WTC11 (cell line): ENCODE data around the gene FAM110C. TPM values are rescaled to one million over a fixed set of nuclear protein-coding genes. Genes with fewer than 3 reads are reported as not detected.

Experiments used
- ATAC-seq: fragments of 200-7000 bp; cut with Tn5 transposase; 2 replicates; pipeline ENCODE4 v1.10.0; 2021; ENCODE audit warnings: mild to moderate bottlenecking, moderate library complexity
- CTCF ChIA-PET: fragments of 300-600 bp; sonication (Branson Sonifier 250); formaldehyde crosslinking; loops from one replicate; lab custom pipeline; 2021; ENCODE audit warnings: antibody characterized with exemption; lab: Charles Lee
- POLR2A ChIA-PET: fragments of 350-600 bp; sonication (Branson Sonifier 250); formaldehyde crosslinking; loops from one replicate; lab custom pipeline; 2021; ENCODE audit warnings: antibody characterized with exemption; lab: Charles Lee
- DNase-seq: peaks from one replicate; pipeline ENCODE4 v3.0.0; 2021; ENCODE audit warnings: low spot score
- H3K27ac Mint-ChIP-seq: 2 replicates; pipeline ENCODE4 v1.8.0; 2021; ENCODE audit warnings: mixed read lengths
- H3K27me3 Mint-ChIP-seq: 2 replicates; pipeline ENCODE4 v1.8.0; 2021; ENCODE audit warnings: low read depth, mild to moderate bottlenecking, moderate library complexity, mixed read lengths
- H3K36me3 Mint-ChIP-seq: 2 replicates; pipeline ENCODE4 v1.8.0; 2021; ENCODE audit warnings: mixed read lengths
- H3K4me1 Mint-ChIP-seq: 2 replicates; pipeline ENCODE4 v1.8.0; 2022; ENCODE audit warnings: mixed read lengths
- H3K4me3 Mint-ChIP-seq: 2 replicates; pipeline ENCODE4 v1.8.0; 2021; ENCODE audit warnings: mild to moderate bottlenecking, moderate library complexity, mixed read lengths
- H3K9me3 Mint-ChIP-seq: 2 replicates; pipeline ENCODE4 v1.8.0; 2021; ENCODE audit warnings: mixed read lengths
- ATF1 ChIP-seq: sonication (generic); formaldehyde crosslinking; IDR thresholded peaks from 2 replicates; pipeline ENCODE4 v1.8.1; 2023; ENCODE audit warnings: mild to moderate bottlenecking, moderate library complexity, missing genetic modification reagents
- EMX1 ChIP-seq: fragments of 250-450 bp; sonication (Bioruptor Pico); IDR thresholded peaks from 2 replicates; pipeline ENCODE4 v1.8.0; 2021; ENCODE audit warnings: mild to moderate bottlenecking
- ESRRA ChIP-seq: sonication (generic); formaldehyde crosslinking; IDR thresholded peaks from 2 replicates; pipeline ENCODE4 v1.8.1; 2022; ENCODE audit warnings: mild to moderate bottlenecking, missing genetic modification reagents, borderline replicate concordance
- FOXJ3 ChIP-seq: sonication (generic); formaldehyde crosslinking; IDR thresholded peaks from 2 replicates; pipeline ENCODE4 v1.9.0; 2021; ENCODE audit warnings: missing genetic modification reagents, mild to moderate bottlenecking, borderline replicate concordance
- FOXP1 ChIP-seq: sonication (generic); formaldehyde crosslinking; IDR thresholded peaks from 2 replicates; pipeline ENCODE4 v1.8.0; 2022; ENCODE audit warnings: missing genetic modification reagents, mild to moderate bottlenecking, moderate library complexity, borderline replicate concordance
- GABPB1 ChIP-seq: sonication (generic); formaldehyde crosslinking; IDR thresholded peaks from 2 replicates; pipeline ENCODE4 v1.8.1; 2023; ENCODE audit warnings: mild to moderate bottlenecking, missing genetic modification reagents
- GTF2I ChIP-seq: fragments of 250-450 bp; sonication (Bioruptor Pico); conservative IDR thresholded peaks from 2 replicates; pipeline ENCODE4 v1.4.0; 2021; ENCODE audit warnings: mild to moderate bottlenecking
- HMGA2 ChIP-seq: fragments of 250-450 bp; sonication (Bioruptor Pico); IDR thresholded peaks from 2 replicates; pipeline ENCODE4 v1.4.0; 2021; ENCODE audit warnings: mild to moderate bottlenecking, moderate library complexity
- JUN ChIP-seq: sonication (generic); formaldehyde crosslinking; IDR thresholded peaks from 2 replicates; pipeline ENCODE4 v1.8.0; 2023; ENCODE audit warnings: mild to moderate bottlenecking, missing genetic modification reagents
- NFATC4 ChIP-seq: fragments of 250-450 bp; sonication (Bioruptor Pico); IDR thresholded peaks from 2 replicates; pipeline ENCODE4 v1.9.0; 2021; ENCODE audit warnings: mild to moderate bottlenecking
- NFE2L1 ChIP-seq: sonication (generic); formaldehyde crosslinking; IDR thresholded peaks from 2 replicates; pipeline ENCODE4 v1.8.1; 2023; ENCODE audit warnings: missing genetic modification reagents
- NR1H2 ChIP-seq: sonication (generic); formaldehyde crosslinking; IDR thresholded peaks from 2 replicates; pipeline ENCODE4 v1.9.0; 2021; ENCODE audit warnings: mild to moderate bottlenecking, moderate library complexity, missing genetic modification reagents
- TCF7 ChIP-seq: sonication (generic); formaldehyde crosslinking; IDR thresholded peaks from 2 replicates; pipeline ENCODE4 v1.8.0; 2022; ENCODE audit warnings: mild to moderate bottlenecking, low read depth, missing genetic modification reagents, moderate library complexity
- ZNF138 ChIP-seq: sonication (generic); formaldehyde crosslinking; conservative IDR thresholded peaks from 2 replicates; pipeline ENCODE4 v1.8.1; 2022; ENCODE audit warnings: mild to moderate bottlenecking, moderate library complexity, missing genetic modification reagents
- ZNF416 ChIP-seq: fragments of 250-450 bp; sonication (Bioruptor Pico); IDR thresholded peaks from 2 replicates; pipeline ENCODE4 v1.9.0; 2021; ENCODE audit warnings: mild to moderate bottlenecking, inconsistent platforms
- ZNF423 ChIP-seq: fragments of 250-450 bp; sonication (Bioruptor Pico); IDR thresholded peaks from 2 replicates; pipeline ENCODE4 v2.1.2; 2022; ENCODE audit warnings: mild to moderate bottlenecking, moderate library complexity
- total RNA-seq: library from RNA; stranded (reverse); gene quantifications from 3 replicates; pipeline ENCODE4 v1.2.3, GENCODE V29; 2021
- TF ChIP-seq, protein P1 (sequence below): fragments of 250-450 bp; sonication (Bioruptor Pico); IDR thresholded peaks from 2 replicates; pipeline ENCODE4 v1.9.0; 2021; ENCODE audit warnings: moderate library complexity, mild to moderate bottlenecking, inconsistent platforms, borderline replicate concordance
- TF ChIP-seq, protein P2 (sequence below): sonication (generic); formaldehyde crosslinking; IDR thresholded peaks from 2 replicates; pipeline ENCODE4 v1.8.1; 2022; ENCODE audit warnings: missing genetic modification reagents, borderline replicate concordance
- TF ChIP-seq, protein P3 (sequence below): sonication (generic); formaldehyde crosslinking; conservative IDR thresholded peaks from 2 replicates; pipeline ENCODE4 v1.8.1; 2022; ENCODE audit warnings: mild to moderate bottlenecking, missing genetic modification reagents
- TF ChIP-seq, protein P4 (sequence below): sonication (generic); formaldehyde crosslinking; IDR thresholded peaks from 2 replicates; pipeline ENCODE4 v1.8.0; 2023; ENCODE audit warnings: mild to moderate bottlenecking, missing genetic modification reagents
- TF ChIP-seq, protein P5 (sequence below): sonication (generic); formaldehyde crosslinking; IDR thresholded peaks from 2 replicates; pipeline ENCODE4 v1.8.1; 2023; ENCODE audit warnings: mild to moderate bottlenecking, missing genetic modification reagents, borderline replicate concordance
- TF ChIP-seq, protein P6 (sequence below): sonication (generic); formaldehyde crosslinking; IDR thresholded peaks from 2 replicates; pipeline ENCODE4 v1.8.1; 2022; ENCODE audit warnings: mild to moderate bottlenecking, missing genetic modification reagents, moderate library complexity, borderline replicate concordance

The FAM110C gene
- total RNA-seq, 1 experiment from 2014 or later = 6.1 TPM

DNA sequence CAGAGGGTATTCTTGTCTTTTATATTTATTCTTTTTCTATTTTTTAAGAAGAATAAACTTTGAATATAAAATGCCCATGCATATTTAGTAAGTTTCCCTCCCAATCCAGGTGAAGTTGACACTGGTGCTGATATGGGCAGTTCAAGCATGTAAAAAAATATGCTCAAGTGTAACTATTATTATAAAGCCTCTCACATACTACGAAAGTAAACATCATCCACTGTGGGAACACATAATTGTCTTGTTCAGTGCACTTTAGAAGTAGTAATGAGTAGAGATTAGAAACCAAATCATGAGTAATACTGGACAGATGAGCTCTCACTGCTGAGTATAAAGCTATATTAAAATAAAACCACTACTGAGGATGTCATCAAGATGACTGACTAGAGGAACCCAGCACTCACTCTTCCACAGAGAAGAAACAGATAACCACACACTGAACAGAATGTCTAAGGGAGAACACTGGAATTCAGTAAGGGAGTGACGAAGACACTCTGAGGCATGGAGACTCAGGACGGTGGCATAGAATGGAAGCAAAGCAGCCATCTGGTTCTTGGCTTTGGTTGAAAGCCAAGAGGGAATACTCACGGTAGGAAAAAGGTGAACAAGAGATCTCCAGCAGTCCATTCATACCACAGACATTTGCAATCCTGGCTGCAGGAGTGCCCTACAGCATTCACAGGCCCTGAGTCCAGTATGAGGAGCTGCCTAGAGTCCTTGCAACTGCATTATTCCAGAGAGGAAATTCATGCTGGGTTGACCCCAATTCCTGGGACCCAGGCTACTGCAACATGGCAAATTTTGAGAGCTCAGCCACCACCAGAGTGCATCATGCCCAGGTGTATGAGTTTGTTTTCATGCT, 9.5 kb upstream of the FAM110C start (continued):
- TF ChIP-seq, protein P1, sequence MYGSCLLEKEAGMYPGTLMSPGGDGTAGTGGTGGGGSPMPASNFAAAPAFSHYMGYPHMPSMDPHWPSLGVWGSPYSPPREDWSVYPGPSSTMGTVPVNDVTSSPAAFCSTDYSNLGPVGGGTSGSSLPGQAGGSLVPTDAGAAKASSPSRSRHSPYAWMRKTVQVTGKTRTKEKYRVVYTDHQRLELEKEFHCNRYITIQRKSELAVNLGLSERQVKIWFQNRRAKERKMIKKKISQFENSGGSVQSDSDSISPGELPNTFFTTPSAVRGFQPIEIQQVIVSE (CRISPR knock-in tag) = no peak
- TF ChIP-seq JUN (no peak), HMGA2 (CRISPR knock-in tag) (no peak)

DNA sequence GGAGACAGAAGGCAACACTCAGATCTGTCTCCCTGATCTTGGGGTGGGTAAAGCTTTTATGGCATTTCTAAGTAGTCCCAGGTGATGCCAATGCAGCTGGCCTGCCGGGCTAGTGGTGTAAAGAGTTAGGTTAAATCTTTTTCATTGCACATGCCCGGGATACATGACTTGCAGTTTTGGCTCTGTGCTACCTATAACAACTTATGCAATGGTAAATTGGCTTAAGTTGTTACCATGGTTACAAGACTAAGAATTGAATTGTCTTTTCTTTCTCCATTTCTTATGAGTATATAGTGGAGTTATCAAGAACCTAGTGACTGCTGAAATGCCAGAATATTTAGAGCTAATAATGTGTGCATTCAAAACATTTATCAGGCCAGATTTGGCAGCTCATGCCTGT, 5.3 kb upstream of the FAM110C start:
- no peak for DNase-seq
- CTCF ChIA-PET = no interaction called here
- Mint-ChIP-seq H3K27me3 (peaks cover 19% of the 10 kb centered on the region), H3K9me3 (peaks cover 8% of the 10 kb centered on the region), H3K4me1 (peaks cover 15% of the 10 kb centered on the region), H3K27ac (no peak overlapping the region), H3K4me3 (no peak overlapping the region), H3K36me3 (peaks cover 5% of the 10 kb centered on the region)
- POLR2A ChIA-PET = no interaction called here
- TF ChIP-seq TCF7 (CRISPR knock-in tag) (no peak), GABPB1 (CRISPR knock-in tag) (no peak)
- TF ChIP-seq, protein P2, sequence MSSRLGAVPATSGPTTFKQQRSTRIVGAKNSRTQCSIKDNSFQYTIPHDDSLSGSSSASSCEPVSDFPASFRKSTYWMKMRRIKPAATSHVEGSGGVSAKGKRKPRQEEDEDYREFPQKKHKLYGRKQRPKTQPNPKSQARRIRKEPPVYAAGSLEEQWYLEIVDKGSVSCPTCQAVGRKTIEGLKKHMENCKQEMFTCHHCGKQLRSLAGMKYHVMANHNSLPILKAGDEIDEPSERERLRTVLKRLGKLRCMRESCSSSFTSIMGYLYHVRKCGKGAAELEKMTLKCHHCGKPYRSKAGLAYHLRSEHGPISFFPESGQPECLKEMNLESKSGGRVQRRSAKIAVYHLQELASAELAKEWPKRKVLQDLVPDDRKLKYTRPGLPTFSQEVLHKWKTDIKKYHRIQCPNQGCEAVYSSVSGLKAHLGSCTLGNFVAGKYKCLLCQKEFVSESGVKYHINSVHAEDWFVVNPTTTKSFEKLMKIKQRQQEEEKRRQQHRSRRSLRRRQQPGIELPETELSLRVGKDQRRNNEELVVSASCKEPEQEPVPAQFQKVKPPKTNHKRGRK (CRISPR knock-in tag) = no peak
- TF ChIP-seq, protein P3, sequence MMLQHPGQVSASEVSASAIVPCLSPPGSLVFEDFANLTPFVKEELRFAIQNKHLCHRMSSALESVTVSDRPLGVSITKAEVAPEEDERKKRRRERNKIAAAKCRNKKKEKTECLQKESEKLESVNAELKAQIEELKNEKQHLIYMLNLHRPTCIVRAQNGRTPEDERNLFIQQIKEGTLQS = no peak
- TF ChIP-seq, protein P4, sequence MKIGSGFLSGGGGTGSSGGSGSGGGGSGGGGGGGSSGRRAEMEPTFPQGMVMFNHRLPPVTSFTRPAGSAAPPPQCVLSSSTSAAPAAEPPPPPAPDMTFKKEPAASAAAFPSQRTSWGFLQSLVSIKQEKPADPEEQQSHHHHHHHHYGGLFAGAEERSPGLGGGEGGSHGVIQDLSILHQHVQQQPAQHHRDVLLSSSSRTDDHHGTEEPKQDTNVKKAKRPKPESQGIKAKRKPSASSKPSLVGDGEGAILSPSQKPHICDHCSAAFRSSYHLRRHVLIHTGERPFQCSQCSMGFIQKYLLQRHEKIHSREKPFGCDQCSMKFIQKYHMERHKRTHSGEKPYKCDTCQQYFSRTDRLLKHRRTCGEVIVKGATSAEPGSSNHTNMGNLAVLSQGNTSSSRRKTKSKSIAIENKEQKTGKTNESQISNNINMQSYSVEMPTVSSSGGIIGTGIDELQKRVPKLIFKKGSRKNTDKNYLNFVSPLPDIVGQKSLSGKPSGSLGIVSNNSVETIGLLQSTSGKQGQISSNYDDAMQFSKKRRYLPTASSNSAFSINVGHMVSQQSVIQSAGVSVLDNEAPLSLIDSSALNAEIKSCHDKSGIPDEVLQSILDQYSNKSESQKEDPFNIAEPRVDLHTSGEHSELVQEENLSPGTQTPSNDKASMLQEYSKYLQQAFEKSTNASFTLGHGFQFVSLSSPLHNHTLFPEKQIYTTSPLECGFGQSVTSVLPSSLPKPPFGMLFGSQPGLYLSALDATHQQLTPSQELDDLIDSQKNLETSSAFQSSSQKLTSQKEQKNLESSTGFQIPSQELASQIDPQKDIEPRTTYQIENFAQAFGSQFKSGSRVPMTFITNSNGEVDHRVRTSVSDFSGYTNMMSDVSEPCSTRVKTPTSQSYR (CRISPR knock-in tag) = no peak
- ATAC-seq = no peak

DNA sequence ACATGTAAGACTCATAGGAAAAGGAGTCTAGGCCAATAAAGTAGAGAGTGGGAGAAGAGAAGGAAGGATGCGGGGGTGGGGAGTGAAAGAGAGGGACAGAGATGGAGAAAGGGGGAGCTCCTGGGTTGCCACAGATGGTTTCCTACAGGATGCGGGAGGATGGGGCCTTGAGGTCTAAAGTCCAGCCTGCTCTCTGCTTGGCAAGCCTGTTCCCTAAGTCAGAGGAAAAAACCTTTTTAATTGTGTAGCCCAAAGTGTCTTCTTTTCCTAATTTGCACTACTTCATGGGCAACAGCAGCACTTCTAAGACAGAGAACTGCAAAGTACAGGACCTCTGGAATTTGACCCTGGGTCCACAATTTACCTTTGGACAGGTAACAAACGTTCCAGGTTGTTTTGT, 1.4 kb upstream of the FAM110C start:
- DNase-seq = no peak
- ATAC-seq = no peak
- H3K36me3 Mint-ChIP-seq = peaks cover 5% of the 10 kb centered on the region
- TF ChIP-seq, protein P5, sequence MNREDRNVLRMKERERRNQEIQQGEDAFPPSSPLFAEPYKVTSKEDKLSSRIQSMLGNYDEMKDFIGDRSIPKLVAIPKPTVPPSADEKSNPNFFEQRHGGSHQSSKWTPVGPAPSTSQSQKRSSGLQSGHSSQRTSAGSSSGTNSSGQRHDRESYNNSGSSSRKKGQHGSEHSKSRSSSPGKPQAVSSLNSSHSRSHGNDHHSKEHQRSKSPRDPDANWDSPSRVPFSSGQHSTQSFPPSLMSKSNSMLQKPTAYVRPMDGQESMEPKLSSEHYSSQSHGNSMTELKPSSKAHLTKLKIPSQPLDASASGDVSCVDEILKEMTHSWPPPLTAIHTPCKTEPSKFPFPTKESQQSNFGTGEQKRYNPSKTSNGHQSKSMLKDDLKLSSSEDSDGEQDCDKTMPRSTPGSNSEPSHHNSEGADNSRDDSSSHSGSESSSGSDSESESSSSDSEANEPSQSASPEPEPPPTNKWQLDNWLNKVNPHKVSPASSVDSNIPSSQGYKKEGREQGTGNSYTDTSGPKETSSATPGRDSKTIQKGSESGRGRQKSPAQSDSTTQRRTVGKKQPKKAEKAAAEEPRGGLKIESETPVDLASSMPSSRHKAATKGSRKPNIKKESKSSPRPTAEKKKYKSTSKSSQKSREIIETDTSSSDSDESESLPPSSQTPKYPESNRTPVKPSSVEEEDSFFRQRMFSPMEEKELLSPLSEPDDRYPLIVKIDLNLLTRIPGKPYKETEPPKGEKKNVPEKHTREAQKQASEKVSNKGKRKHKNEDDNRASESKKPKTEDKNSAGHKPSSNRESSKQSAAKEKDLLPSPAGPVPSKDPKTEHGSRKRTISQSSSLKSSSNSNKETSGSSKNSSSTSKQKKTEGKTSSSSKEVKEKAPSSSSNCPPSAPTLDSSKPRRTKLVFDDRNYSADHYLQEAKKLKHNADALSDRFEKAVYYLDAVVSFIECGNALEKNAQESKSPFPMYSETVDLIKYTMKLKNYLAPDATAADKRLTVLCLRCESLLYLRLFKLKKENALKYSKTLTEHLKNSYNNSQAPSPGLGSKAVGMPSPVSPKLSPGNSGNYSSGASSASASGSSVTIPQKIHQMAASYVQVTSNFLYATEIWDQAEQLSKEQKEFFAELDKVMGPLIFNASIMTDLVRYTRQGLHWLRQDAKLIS = no peak
- TF ChIP-seq ZNF138 (CRISPR knock-in tag) (no peak), NFATC4 (no peak), ZNF423 (CRISPR knock-in tag) (no peak), GTF2I (no peak), ESRRA (CRISPR knock-in tag) (no peak), GABPB1 (CRISPR knock-in tag) (no peak), ATF1 (CRISPR knock-in tag) (no peak), NFE2L1 (no peak), EMX1 (CRISPR knock-in tag) (no peak), JUN (no peak), FOXJ3 (CRISPR knock-in tag) (no peak), ZNF416 (no peak), NR1H2 (CRISPR knock-in tag) (no peak), FOXP1 (CRISPR knock-in tag) (no peak)
- TF ChIP-seq, protein P6, sequence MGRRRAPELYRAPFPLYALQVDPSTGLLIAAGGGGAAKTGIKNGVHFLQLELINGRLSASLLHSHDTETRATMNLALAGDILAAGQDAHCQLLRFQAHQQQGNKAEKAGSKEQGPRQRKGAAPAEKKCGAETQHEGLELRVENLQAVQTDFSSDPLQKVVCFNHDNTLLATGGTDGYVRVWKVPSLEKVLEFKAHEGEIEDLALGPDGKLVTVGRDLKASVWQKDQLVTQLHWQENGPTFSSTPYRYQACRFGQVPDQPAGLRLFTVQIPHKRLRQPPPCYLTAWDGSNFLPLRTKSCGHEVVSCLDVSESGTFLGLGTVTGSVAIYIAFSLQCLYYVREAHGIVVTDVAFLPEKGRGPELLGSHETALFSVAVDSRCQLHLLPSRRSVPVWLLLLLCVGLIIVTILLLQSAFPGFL (CRISPR knock-in tag) = no peak
- H3K9me3 Mint-ChIP-seq = no peaks in the 10 kb centered on the region
- ChIA-PET CTCF (interaction anchor here (1.3 kb wide), 1 partner anchor 95 kb away, joined by 4 read pairs; no protein-coding TSS in a partner anchor), POLR2A (no interaction called here)
- H3K4me3 Mint-ChIP-seq = peak overlapping the region; percentile 86
- peaks cover 39% of the 10 kb centered on the region for H3K4me1 Mint-ChIP-seq
- H3K27ac Mint-ChIP-seq = no peak overlapping the region; the same call in 1 of the 2 replicates
- peaks cover 38% of the 10 kb centered on the region for H3K27me3 Mint-ChIP-seq
